Jurkat, Clone E6-1 (cell line): ENCODE data around the gene STK24.
"Not testable (repeated sequence)": the region's sequence is repeated elsewhere in the genome, so short reads cannot be mapped to it uniquely, and the experiment has no call there.

Experiments
- DNase-seq: peaks from one replicate; pipeline ENCODE4 v3.0.0-alpha.2; 2011; ENCODE audit warnings: low read depth, low spot score
- H3K4me3 ChIP-seq: 2 replicates; pipeline ENCODE4 v1.5.1; 2011; ENCODE audit warnings: mild to moderate bottlenecking, low read length, control low read depth, moderate library complexity

Gene STK24

GRCh38 chr13:98585398-98585754 is 8.5 kb upstream of the STK24 start:
- DNase-seq, result no peak
- H3K4me3 ChIP-seq, result no peak overlapping the region

GRCh38 chr13:98584668-98585397 is 7.9 kb upstream of the STK24 start:
- no peak overlapping the region for H3K4me3 ChIP-seq
- DNase-seq, result no peak

DNA sequence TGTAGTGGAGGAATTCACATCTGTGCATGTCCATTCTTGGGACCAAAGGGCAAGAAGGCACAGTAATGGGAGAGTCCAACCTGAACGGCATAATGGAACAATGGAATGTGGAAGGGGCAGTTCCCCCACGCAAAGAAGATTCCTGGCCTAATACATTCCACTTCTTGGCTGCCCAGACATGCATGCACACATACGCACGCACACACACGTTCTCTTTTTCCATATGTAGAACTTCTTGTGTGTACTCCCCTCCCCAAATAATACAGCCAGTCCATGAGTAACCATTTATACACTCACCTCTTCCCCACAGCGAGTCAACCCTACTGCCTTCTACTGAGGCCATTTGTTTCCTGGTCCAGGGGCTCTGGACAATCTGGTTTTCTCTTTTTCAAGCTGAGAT is 6.0 kb upstream of the STK24 start:
- no peak overlapping the region for H3K4me3 ChIP-seq
- DNase-seq, result no peak

DNA sequence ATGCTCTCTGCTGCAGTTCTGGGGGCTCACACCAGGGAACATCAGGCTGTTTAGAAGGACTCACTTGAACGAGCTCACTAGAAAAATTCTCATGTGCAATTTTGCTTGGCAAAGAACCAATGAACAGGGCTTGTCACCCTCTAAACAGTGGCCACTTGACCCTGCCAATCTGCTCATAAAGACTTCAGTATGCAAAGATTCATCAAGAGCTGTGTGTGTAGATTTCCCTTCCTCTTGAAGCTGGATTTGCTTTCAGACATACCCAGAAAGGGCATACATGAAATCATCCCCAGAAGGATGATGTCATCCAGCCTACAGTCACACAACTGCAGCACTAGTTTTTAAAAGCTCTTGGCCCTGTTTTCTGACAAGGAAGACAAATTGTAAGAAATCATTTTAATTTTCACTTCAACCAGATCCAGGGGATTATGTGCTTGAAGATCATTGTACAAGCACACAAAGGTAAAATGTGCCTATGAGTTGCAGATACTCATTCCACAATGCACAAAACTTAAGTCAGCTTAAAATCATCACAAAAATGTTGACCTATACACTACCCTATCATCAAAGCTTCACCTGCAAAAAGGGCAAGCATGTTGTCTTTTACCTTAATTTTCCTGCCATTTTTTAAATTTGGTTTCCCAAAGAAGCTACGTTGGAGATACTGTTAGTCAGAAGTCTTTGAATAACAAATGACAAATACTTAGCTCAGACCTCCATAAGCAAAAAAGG is 5.2 kb upstream of the STK24 start:
- no peak for DNase-seq
- H3K4me3 ChIP-seq, result no peak overlapping the region

DNA sequence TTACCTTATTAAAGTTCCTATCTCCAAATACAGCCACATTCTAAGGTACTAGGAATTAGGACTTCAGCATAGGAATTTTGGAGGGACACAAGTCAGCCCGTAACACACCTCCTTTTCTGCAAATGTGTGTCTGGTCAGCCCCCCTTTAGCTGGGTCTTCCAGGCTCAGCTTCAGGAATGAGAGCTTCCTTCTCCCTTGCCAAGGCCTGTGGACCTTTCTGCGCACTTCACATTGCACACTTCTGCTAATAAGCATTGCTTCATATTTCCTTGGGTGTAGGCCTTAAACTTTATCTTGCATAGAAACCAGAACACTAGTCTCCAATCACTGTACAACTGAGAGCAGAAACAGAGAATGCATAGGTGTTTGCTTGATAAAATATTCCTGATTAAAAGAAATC is 4.5 kb upstream of the STK24 start:
- H3K4me3 ChIP-seq, result no peak overlapping the region
- DNase-seq, result no peak

GRCh38 chr13:98580420-98580819 is 3.5 kb upstream of the STK24 start:
- no peak for DNase-seq
- H3K4me3 ChIP-seq, result no peak overlapping the region

DNA sequence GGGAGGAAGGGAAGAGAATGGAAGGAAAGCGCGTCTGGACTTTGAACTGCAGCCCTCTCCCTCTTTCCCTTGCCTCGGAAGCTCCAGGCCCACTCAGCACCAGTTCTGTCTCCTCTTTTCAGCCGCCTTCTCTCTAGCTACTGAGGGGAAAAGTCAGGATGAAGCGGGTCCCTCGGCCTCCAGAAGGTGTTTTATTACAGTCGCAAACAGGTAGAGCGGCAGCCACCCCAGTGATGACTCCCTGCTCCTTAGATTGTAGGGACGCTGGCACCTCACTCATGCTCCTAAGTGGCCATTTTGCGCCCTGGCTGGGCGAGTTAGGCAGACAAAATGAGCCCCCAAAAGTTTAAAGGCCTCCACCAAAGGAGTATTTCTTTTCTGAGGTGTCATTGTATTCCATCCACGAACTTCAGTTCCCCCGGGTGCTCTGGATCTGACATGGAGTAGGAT is 954 bp upstream of the STK24 start:
- DNase-seq, result no peak

GRCh38 chr13:98576200-98576945 is 534 bp downstream of the STK24 start:
- H3K4me3 ChIP-seq, result peak overlapping the region; percentile 82
- DNase-seq, result no peak

More for the DNA sequence above, 954 bp upstream of the STK24 start:
- H3K4me3 ChIP-seq, result peak overlapping the region; percentile 52

DNA sequence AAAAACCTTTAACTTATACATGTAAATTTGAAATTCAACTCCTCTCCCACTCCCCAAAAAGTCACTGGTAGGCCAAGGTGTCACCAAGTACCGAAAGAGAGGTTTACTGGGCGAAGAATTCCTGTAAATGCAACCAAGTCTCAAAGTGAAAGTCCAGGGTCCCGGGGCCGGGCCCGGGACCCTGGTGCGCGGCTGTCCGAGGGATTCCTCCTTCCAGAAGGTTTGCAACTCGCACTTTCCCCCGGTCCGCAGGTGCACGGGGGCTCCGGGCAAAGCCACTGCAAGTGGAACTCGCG is 1.1 kb downstream of the STK24 start:
- DNase-seq, result no peak
- peak overlapping the region; percentile 82 for H3K4me3 ChIP-seq

DNA sequence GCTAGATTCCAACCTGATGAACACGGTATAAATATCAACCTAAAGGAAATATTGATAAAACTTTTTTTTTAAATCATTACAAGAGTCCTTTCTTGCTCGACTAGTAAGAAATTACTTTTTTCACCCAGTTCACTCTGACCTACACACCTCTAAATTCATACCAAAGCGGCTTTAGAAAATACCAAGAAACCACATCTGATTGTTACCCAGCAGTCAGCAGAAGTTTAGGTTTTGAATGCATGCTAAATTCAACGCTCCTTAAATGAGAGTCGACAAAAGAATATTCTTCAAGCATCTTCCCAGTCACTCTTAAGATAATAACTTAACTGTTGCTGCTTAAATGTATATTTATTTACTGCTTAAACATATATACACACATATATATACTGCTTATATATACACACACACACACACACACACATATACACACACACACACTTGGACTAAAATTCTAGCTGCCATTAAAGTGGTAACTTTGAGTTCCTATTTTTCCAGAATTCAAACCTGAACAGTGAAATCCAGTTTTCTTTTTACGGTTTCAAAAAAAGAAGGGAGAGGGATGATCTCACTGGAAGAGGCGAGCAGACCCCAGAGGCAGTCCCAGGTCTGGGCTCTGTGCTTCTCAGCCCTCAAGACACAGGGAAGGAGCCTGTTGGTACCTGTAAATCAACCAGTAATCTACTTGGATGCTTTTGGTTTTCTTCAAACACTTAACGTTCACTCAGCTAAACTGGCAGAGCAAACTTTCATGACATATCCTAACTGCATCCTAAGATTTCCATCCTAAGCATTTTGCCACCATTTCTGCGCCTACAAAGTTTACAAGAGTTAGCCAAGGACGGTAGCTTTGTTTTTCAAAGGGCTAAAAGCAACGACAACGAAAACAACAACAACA is 1.7 kb downstream of the STK24 start:
- peak overlapping the region; percentile 82 for H3K4me3 ChIP-seq
- DNase-seq, result peak; percentile 34

DNA sequence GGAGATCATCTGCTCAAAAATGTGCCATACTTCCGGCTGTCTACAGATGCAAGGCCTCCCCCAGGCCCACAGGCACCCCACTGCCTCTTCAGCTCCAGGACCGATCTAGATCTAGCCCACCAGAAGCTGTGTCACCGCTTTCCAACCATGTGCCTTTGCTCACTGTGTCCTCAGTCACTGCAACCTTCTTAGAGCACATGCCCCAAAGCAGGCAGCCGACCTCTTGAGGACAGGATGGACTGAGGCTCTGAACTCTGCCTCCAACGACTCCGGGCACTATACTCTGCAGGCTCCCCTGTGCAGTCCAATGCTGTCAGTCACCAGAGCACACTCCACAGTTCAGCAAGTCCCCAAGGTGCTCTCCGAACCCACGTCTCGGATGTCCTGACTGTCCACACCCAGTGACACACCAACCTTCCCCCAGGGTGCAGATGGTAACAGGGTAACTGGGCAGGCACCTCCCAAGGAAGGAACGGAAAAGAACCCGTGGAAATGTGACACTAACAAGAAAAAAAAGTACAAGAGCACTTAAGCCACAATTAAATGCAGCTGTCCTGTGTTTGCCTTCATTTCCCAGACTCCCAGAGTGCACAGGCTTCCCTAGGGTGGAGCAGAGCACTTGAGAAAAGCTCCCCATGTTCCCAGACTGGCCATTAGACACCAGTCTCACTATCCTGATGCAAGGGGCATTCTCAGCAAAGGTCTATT is 4.8 kb downstream of the STK24 start:
- no peak overlapping the region for H3K4me3 ChIP-seq
- peak; percentile 41 for DNase-seq

DNA sequence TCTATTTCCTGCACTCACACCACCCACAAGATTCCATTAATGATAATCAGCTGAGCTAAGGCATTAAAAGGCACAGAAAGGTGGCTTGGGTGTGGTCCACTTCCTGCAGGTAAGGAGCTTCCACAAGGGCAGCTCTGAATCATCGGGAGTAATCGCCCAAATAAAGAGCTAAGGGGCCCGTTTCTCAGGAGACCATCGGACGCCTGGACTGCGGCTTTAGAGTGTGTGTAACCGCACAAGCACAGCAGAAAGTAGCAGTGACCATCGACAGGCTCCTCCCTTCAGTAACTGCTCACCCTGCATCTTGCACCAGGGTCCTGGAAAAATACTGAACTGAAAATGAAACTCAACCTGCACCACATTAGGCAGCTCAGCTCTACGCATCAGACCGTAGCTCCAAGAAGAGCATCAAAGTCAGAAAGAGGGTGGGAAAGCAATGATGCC is 6.0 kb downstream of the STK24 start:
- peak; percentile 49 for DNase-seq
- H3K4me3 ChIP-seq, result peak overlapping the region; percentile 15

GRCh38 chr13:98569494-98570367 is 7.2 kb downstream of the STK24 start:
- H3K4me3 ChIP-seq, result not testable (repeated sequence)

GRCh38 chr13:98568918-98569317 is 8.0 kb downstream of the STK24 start:
- DNase-seq, result no peak
- no peak overlapping the region for H3K4me3 ChIP-seq

More at GRCh38 chr13:98569494-98570367, 7.2 kb downstream of the STK24 start:
- DNase-seq, result not testable (repeated sequence)

- no peak overlapping the region for H3K4me3 ChIP-seq
- no peak for DNase-seq
Measured at GRCh38 chr13:98567140-98567539, 9.8 kb downstream of the STK24 start.

- H3K4me3 ChIP-seq, result no peak overlapping the region
- no peak for DNase-seq
Measured at GRCh38 chr13:98565726-98566565, 11.0 kb downstream of the STK24 start.

GRCh38 chr13:98564204-98564603 is 12.7 kb downstream of the STK24 start:
- DNase-seq, result no peak
- peak overlapping the region; percentile 23 for H3K4me3 ChIP-seq
